Tongue (tissue), 3 donors: ENCODE data around the gene GRIA1. TPM values are rescaled to one million over a fixed set of nuclear protein-coding genes. Genes with fewer than 3 reads are reported as not detected.
"Not testable (repeated sequence)": the region's sequence is repeated elsewhere in the genome, so short reads cannot be mapped to it uniquely, and the experiment has no call there.

Experiments used
- DNase-seq: peaks from one replicate; pipeline ENCODE4 v3.0.0-alpha.2; 2015
- small RNA-seq: library from RNA; depleted of rRNA; stranded (forward); fragments of <200 nt; gene quantifications from one replicate; pipeline ENCODE3, GENCODE V24; 2014; ENCODE audit warnings: low replicate concordance
- total RNA-seq: library from RNA; depleted of rRNA; stranded (reverse); fragments of >200 nt; gene quantifications from one replicate; pipeline ENCODE4 v1.2.3, GENCODE V29; 2014

Gene GRIA1
- total RNA-seq, 1 donor from 2014 or later: 3.0 TPM

GRCh38 chr5:153835891-153836515 is 345.5 kb downstream of the GRIA1 start:
- no peak for DNase-seq

DNA sequence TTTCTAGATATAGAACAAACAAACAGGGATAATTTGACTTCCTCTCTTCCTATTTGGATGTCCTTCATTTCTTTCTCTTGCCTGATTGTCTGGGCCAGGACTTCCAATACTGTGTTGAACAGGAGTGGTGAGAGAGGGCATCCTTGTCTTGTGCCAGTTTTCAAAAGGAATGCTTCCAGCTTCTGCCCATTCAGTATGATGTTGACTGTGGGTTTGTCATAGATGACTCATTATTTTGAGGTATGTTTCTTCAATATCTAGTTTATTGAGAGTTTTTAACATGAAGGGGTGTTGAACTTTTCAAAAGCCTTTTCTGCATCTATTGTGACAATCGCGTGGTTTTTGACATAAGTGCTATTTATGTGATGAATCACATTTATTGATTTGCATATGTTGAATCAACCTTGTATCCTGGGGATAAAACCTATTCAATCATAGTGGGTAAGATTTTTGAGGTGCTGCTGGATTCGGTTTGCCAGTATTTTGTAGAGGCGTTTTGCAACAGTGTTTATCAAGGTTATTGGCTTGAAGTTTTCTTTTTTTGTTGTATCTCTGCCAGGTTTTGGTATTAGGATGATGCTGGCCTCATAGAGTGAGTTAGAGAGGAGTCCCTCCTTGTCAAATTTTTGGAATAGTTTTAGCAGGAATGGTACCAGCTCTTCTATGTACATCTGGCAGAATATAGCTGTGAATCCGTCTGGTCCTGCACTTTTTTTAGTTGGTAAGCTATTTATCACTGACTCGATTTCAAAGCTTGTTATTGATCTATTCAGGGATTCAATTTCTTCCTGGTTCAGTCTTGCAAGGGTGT is 359.0 kb downstream of the GRIA1 start:
- DNase-seq: not testable (repeated sequence)

- DNase-seq: no peak
These were observed 369.9 kb downstream of the GRIA1 start for GRCh38 chr5:153860195-153860886.

- DNase-seq: not testable (repeated sequence)
These were observed 372.4 kb downstream of the GRIA1 start for GRCh38 chr5:153862906-153863305.

Small RNAs within 50 kb of the gene (small RNA-seq; reads per million reads assigned to genes)
- gene RN7SL177P: not detected
